ENCODE data around the gene TARS2.

The TARS2 gene

GRCh38 chr1:150551051-150551783, 64.0 kb downstream of the TARS2 start:
- TF ChIP-seq GATA1 (IDR thresholded peaks at IDR 0.05; ENCODE audit: low read depth, low read length) (no peak), POLR2A (IDR thresholded peaks at IDR 0.05; ENCODE audit: low read length) (no peak)

GRCh38 chr1:150551784-150552127, 64.5 kb downstream of the TARS2 start:
- TF ChIP-seq GATA1 (IDR thresholded peaks at IDR 0.05; ENCODE audit: low read depth, low read length): no peak
- TF ChIP-seq POLR2A (IDR thresholded peaks at IDR 0.05; ENCODE audit: low read length): no peak
- no peak for DNase-seq

More at GRCh38 chr1:150551051-150551783, 64.0 kb downstream of the TARS2 start:
- DNase-seq: no peak

GRCh38 chr1:150552128-150552910, 65.1 kb downstream of the TARS2 start:
- DNase-seq: peak in 1 of 2 experiments; percentile 70
- TF ChIP-seq GATA1 (IDR thresholded peaks at IDR 0.05; ENCODE audit: low read depth, low read length): no peak
- no peak for TF ChIP-seq POLR2A (IDR thresholded peaks at IDR 0.05; ENCODE audit: low read length)

- no peak for TF ChIP-seq GATA1 (IDR thresholded peaks at IDR 0.05; ENCODE audit: low read depth, low read length)
- no peak for TF ChIP-seq POLR2A (IDR thresholded peaks at IDR 0.05; ENCODE audit: low read length)
- DNase-seq: no peak
These were observed 65.7 kb downstream of the TARS2 start for GRCh38 chr1:150552911-150553289.

GRCh38 chr1:150553392-150554085, 66.3 kb downstream of the TARS2 start:
- no peak for DNase-seq
- TF ChIP-seq POLR2A (IDR thresholded peaks at IDR 0.05; ENCODE audit: low read length) (no peak), GATA1 (IDR thresholded peaks at IDR 0.05; ENCODE audit: low read depth, low read length) (no peak)

GRCh38 chr1:150554086-150554452, 66.8 kb downstream of the TARS2 start:
- no peak for DNase-seq
- TF ChIP-seq POLR2A (IDR thresholded peaks at IDR 0.05; ENCODE audit: low read length) (no peak), GATA1 (IDR thresholded peaks at IDR 0.05; ENCODE audit: low read depth, low read length) (no peak)

GRCh38 chr1:150555198-150555970, 68.2 kb downstream of the TARS2 start:
- TF ChIP-seq GATA1 (IDR thresholded peaks at IDR 0.05; ENCODE audit: low read depth, low read length) (no peak), POLR2A (IDR thresholded peaks at IDR 0.05; ENCODE audit: low read length) (no peak)
- DNase-seq: no peak

GRCh38 chr1:150555971-150556865, 69.0 kb downstream of the TARS2 start:
- no peak for TF ChIP-seq POLR2A (IDR thresholded peaks at IDR 0.05; ENCODE audit: low read length)
- TF ChIP-seq GATA1 (IDR thresholded peaks at IDR 0.05; ENCODE audit: low read depth, low read length): no peak
- DNase-seq: no peak

- no peak for TF ChIP-seq POLR2A (IDR thresholded peaks at IDR 0.05; ENCODE audit: low read length)
- TF ChIP-seq GATA1 (IDR thresholded peaks at IDR 0.05; ENCODE audit: low read depth, low read length): no peak
- DNase-seq: no peak
These were observed 69.9 kb downstream of the TARS2 start for GRCh38 chr1:150557065-150557600.

All from erythroblast (primary cell).